Measurements from ENCODE around the gene SLC2A9.

SLC2A9 gene

GRCh38 chr4:10033191-10033881 is 12.0 kb upstream of the SLC2A9 start:
- H3K27me3 ChIP-seq (replicated peaks; ENCODE audit: control insufficient read depth, insufficient read depth, low read length), result no peaks in the 10 kb centered on the region
- no peaks in the 10 kb centered on the region for H3K36me3 ChIP-seq (ENCODE audit: control insufficient read depth, insufficient read depth, low read length)
- no peak for DNase-seq (ENCODE audit: extremely low read depth, insufficient read length)
- TF ChIP-seq, protein P1, sequence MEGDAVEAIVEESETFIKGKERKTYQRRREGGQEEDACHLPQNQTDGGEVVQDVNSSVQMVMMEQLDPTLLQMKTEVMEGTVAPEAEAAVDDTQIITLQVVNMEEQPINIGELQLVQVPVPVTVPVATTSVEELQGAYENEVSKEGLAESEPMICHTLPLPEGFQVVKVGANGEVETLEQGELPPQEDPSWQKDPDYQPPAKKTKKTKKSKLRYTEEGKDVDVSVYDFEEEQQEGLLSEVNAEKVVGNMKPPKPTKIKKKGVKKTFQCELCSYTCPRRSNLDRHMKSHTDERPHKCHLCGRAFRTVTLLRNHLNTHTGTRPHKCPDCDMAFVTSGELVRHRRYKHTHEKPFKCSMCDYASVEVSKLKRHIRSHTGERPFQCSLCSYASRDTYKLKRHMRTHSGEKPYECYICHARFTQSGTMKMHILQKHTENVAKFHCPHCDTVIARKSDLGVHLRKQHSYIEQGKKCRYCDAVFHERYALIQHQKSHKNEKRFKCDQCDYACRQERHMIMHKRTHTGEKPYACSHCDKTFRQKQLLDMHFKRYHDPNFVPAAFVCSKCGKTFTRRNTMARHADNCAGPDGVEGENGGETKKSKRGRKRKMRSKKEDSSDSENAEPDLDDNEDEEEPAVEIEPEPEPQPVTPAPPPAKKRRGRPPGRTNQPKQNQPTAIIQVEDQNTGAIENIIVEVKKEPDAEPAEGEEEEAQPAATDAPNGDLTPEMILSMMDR (IDR thresholded peaks at IDR 0.05; ENCODE audit: insufficient read depth, low read length, poor library complexity, severe bottlenecking), result no peak
- no peak overlapping the region for H3K4me3 ChIP-seq (replicated peaks; ENCODE audit: low read depth, low read length)

GRCh38 chr4:10032625-10033024 is 11.3 kb upstream of the SLC2A9 start:
- no peaks in the 10 kb centered on the region for H3K27me3 ChIP-seq (replicated peaks; ENCODE audit: control insufficient read depth, insufficient read depth, low read length)
- TF ChIP-seq, protein P1 (IDR thresholded peaks at IDR 0.05; ENCODE audit: insufficient read depth, low read length, poor library complexity, severe bottlenecking), result no peak
- H3K36me3 ChIP-seq (ENCODE audit: control insufficient read depth, insufficient read depth, low read length), result no peaks in the 10 kb centered on the region
- DNase-seq (ENCODE audit: extremely low read depth, insufficient read length), result no peak
- no peak overlapping the region for H3K4me3 ChIP-seq (replicated peaks; ENCODE audit: low read depth, low read length)

DNA sequence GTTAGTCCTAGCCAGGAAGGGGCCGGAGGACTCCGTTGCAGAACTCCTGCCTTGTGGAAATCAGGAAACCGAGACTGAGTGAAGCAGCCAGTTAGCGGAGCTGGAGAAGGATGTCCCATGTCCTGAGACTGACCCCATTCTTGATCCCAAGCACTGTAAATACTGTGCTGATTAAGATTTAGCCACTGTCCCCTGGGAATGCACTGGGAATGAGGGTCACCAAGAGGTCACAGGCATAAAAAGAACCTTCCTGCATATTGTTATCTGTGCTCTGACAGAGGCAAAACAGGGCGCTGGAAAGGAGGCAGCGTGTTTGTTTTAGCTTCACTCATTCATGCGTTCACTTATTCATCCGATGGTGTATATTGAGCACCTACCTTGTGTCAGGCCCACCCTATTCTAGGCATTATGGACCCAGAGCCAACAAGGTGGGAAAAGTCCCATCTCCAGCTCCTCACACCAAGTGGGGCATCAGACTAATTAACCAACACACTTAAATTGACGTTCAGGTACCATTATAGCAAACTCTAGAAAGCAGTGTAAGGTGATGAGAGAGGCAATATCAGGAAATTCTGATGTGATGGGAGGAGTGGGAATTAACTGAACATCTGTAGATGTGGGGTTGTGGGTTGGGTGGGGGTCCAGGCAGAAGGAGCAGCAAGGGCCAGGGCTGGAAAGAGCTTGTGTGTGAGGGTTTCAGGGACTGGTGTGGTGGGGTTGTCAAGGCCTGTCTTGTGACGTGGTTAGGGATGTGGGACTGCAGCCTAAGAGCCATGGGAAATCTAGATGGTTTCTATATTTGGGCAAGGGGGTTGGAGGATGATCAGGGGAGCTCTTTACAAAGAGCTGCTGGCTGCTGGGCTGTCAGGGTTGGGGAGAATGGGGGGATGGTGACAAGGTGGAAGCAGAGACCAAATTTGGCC is 10.6 kb upstream of the SLC2A9 start:
- no peak for DNase-seq (ENCODE audit: extremely low read depth, insufficient read length)
- Histone ChIP-seq H3K27me3 (replicated peaks; ENCODE audit: control insufficient read depth, insufficient read depth, low read length) (no peaks in the 10 kb centered on the region), H3K36me3 (ENCODE audit: control insufficient read depth, insufficient read depth, low read length) (no peaks in the 10 kb centered on the region), H3K4me3 (replicated peaks; ENCODE audit: low read depth, low read length) (no peak overlapping the region)
- TF ChIP-seq, protein P1 (IDR thresholded peaks at IDR 0.05; ENCODE audit: insufficient read depth, low read length, poor library complexity, severe bottlenecking), result no peak

GRCh38 chr4:10030972-10031667 is 9.8 kb upstream of the SLC2A9 start:
- no peak for DNase-seq (ENCODE audit: extremely low read depth, insufficient read length)
- Histone ChIP-seq H3K27me3 (replicated peaks; ENCODE audit: control insufficient read depth, insufficient read depth, low read length) (no peaks in the 10 kb centered on the region), H3K4me3 (replicated peaks; ENCODE audit: low read depth, low read length) (no peak overlapping the region), H3K36me3 (ENCODE audit: control insufficient read depth, insufficient read depth, low read length) (no peaks in the 10 kb centered on the region)
- TF ChIP-seq, protein P1 (IDR thresholded peaks at IDR 0.05; ENCODE audit: insufficient read depth, low read length, poor library complexity, severe bottlenecking), result no peak

- Histone ChIP-seq H3K36me3 (ENCODE audit: control insufficient read depth, insufficient read depth, low read length) (no peaks in the 10 kb centered on the region), H3K4me3 (replicated peaks; ENCODE audit: low read depth, low read length) (no peak overlapping the region), H3K27me3 (replicated peaks; ENCODE audit: control insufficient read depth, insufficient read depth, low read length) (no peaks in the 10 kb centered on the region; the same call in 1 of the 2 replicates)
- TF ChIP-seq, protein P1 (IDR thresholded peaks at IDR 0.05; ENCODE audit: insufficient read depth, low read length, poor library complexity, severe bottlenecking), result no peak
- no peak for DNase-seq (ENCODE audit: extremely low read depth, insufficient read length)
Observed at GRCh38 chr4:10029403-10029802, 8.1 kb upstream of the SLC2A9 start.
